HEK293 (cell line): Measurements from ENCODE around the gene SYT6.

Experiments used
- CTCF ChIA-PET: fragments of 350-600 bp; formaldehyde crosslinking; extraction: SDS; loops from one replicate; lab custom pipeline; 2021; ENCODE audit warnings: antibody characterized with exemption; lab: Yijun Ruan, JAX
- POLR2A ChIA-PET: fragments of 300-600 bp; formaldehyde crosslinking; extraction: SDS; loops from one replicate; lab custom pipeline; 2020; ENCODE audit warnings: antibody characterized with exemption, inconsistent platforms; lab: Yijun Ruan, JAX
- H3K27ac ChIP-seq: fragments of 200-500 bp; sonication (Bioruptor generic); 2 replicates; pipeline ENCODE4 v1.5.1; 2014; ENCODE audit warnings: low read depth, low read length, control low read depth, inconsistent platforms; ENCODE audit errors: extremely low read depth
- H3K36me3 ChIP-seq, 2 experiments: fragments of 200-500 bp in 1 of 2; sonication (Bioruptor generic) in 1 of 2; 1 replicate in 1 of 2; 2 replicates in 1 of 2; pipeline ENCODE4 v1.5.1; 2014 to 2017; ENCODE audit warnings: inconsistent platforms in 2 of 2, low read length in 2 of 2; ENCODE audit not compliant: control insufficient read depth in 2 of 2, insufficient read depth in 1 of 2
- H3K4me1 ChIP-seq: fragments of 200-500 bp; sonication (Bioruptor generic); 2 replicates; pipeline ENCODE4 v1.5.1; 2014; ENCODE audit warnings: mild to moderate bottlenecking, low read length, inconsistent platforms; ENCODE audit not compliant: control insufficient read depth, insufficient read depth
- H3K4me3 ChIP-seq: 2 replicates; pipeline ENCODE4 v1.5.1; 2011; ENCODE audit warnings: low read depth, mild to moderate bottlenecking, control low read depth, low read length, moderate library complexity
- H3K9me3 ChIP-seq: fragments of 200-500 bp; sonication (Bioruptor generic); 2 replicates; pipeline ENCODE4 v1.5.1; 2014; ENCODE audit warnings: low read depth, low read length, inconsistent platforms; ENCODE audit not compliant: control insufficient read depth, insufficient read depth
- BCL11A ChIP-seq: fragments of 450-650 bp; formaldehyde crosslinking; IDR thresholded peaks from 2 replicates; pipeline ENCODE4 v1.5.1; 2016; ENCODE audit warnings: low read depth, missing biosample characterization, missing genetic modification characterization
- INSM2 ChIP-seq: fragments of 450-650 bp; formaldehyde crosslinking; IDR thresholded peaks from 2 replicates; pipeline ENCODE4 v1.5.1; 2016; ENCODE audit warnings: missing biosample characterization, missing genetic modification characterization
- KLF8 ChIP-seq: fragments of 450-650 bp; formaldehyde crosslinking; IDR thresholded peaks from 2 replicates; pipeline ENCODE4 v1.5.1; 2016; ENCODE audit warnings: missing biosample characterization, missing genetic modification characterization
- MEIS1 ChIP-seq: sonication (generic); formaldehyde crosslinking; IDR thresholded peaks from 2 replicates; pipeline ENCODE4 v1.8.1; 2022; ENCODE audit warnings: missing genetic modification reagents, mild to moderate bottlenecking, borderline replicate concordance
- OSR2 ChIP-seq: fragments of 450-650 bp; formaldehyde crosslinking; IDR thresholded peaks from 2 replicates; pipeline ENCODE4 v1.5.1; 2016; ENCODE audit warnings: missing biosample characterization, missing genetic modification characterization
- PRDM6 ChIP-seq: fragments of 450-650 bp; formaldehyde crosslinking; IDR thresholded peaks from 2 replicates; pipeline ENCODE4 v1.5.1; 2017; ENCODE audit warnings: missing biosample characterization, missing genetic modification characterization
- TCF7L2 ChIP-seq: IDR thresholded peaks from 2 replicates; pipeline ENCODE4 v1.6.1; 2011; ENCODE audit warnings: low read depth, mild to moderate bottlenecking, inconsistent platforms, low read length, moderate library complexity, borderline replicate concordance
- ZBTB20 ChIP-seq: fragments of 450-650 bp; formaldehyde crosslinking; IDR thresholded peaks from 2 replicates; pipeline ENCODE4 v1.5.1; 2016; ENCODE audit warnings: missing biosample characterization, missing genetic modification characterization
- ZBTB21 ChIP-seq: fragments of 450-650 bp; formaldehyde crosslinking; IDR thresholded peaks from 2 replicates; pipeline ENCODE4 v1.5.1; 2017; ENCODE audit warnings: missing biosample characterization, missing genetic modification characterization
- ZNF138 ChIP-seq: fragments of 450-650 bp; formaldehyde crosslinking; IDR thresholded peaks from 2 replicates; pipeline ENCODE4 v1.5.1; 2016; ENCODE audit warnings: missing biosample characterization, missing genetic modification characterization, borderline replicate concordance
- ZNF155 ChIP-seq: fragments of 450-650 bp; formaldehyde crosslinking; IDR thresholded peaks from 2 replicates; pipeline ENCODE4 v1.5.1; 2016; ENCODE audit warnings: missing biosample characterization, missing genetic modification characterization
- ZNF19 ChIP-seq: fragments of 450-650 bp; formaldehyde crosslinking; IDR thresholded peaks from 2 replicates; pipeline ENCODE4; 2016; ENCODE audit warnings: missing biosample characterization, missing genetic modification characterization, low read depth
- ZNF2 ChIP-seq: fragments of 450-650 bp; formaldehyde crosslinking; IDR thresholded peaks from 2 replicates; pipeline ENCODE4 v1.5.1; 2016; ENCODE audit warnings: missing biosample characterization, missing genetic modification characterization
- ZNF426 ChIP-seq: fragments of 450-650 bp; formaldehyde crosslinking; IDR thresholded peaks from 2 replicates; pipeline ENCODE4 v1.5.1; 2017; ENCODE audit warnings: missing biosample characterization, missing genetic modification characterization, mild to moderate bottlenecking, inconsistent platforms, moderate library complexity
- ZNF473 ChIP-seq: fragments of 450-650 bp; formaldehyde crosslinking; IDR thresholded peaks from 2 replicates; pipeline ENCODE4 v1.5.1; 2017; ENCODE audit warnings: missing biosample characterization, missing genetic modification characterization
- ZNF488 ChIP-seq: fragments of 450-650 bp; formaldehyde crosslinking; IDR thresholded peaks from 2 replicates; pipeline ENCODE4 v1.5.1; 2016; ENCODE audit warnings: missing biosample characterization, missing genetic modification characterization
- ZNF514 ChIP-seq: fragments of 450-650 bp; formaldehyde crosslinking; IDR thresholded peaks from 2 replicates; pipeline ENCODE4 v1.5.1; 2016; ENCODE audit warnings: missing biosample characterization, missing genetic modification characterization
- ZNF623 ChIP-seq: fragments of 450-650 bp; formaldehyde crosslinking; IDR thresholded peaks from 2 replicates; pipeline ENCODE4 v1.5.1; 2016; ENCODE audit warnings: missing biosample characterization, missing genetic modification characterization
- ZNF776 ChIP-seq: fragments of 450-650 bp; formaldehyde crosslinking; IDR thresholded peaks from 2 replicates; pipeline ENCODE4 v1.5.0; 2017; ENCODE audit warnings: missing biosample characterization, missing genetic modification characterization, borderline replicate concordance
- ZNF792 ChIP-seq: fragments of 450-650 bp; formaldehyde crosslinking; IDR thresholded peaks from 2 replicates; pipeline ENCODE4 v1.5.1; 2016; ENCODE audit warnings: missing biosample characterization, missing genetic modification characterization
- TF ChIP-seq, protein P1 (sequence below): fragments of 450-650 bp; formaldehyde crosslinking; IDR thresholded peaks from 2 replicates; pipeline ENCODE4 v1.5.1; 2016; ENCODE audit warnings: missing biosample characterization, missing genetic modification characterization
- TF ChIP-seq, protein P2 (sequence below): fragments of 450-650 bp; formaldehyde crosslinking; IDR thresholded peaks from 2 replicates; pipeline ENCODE4 v1.5.1; 2016; ENCODE audit warnings: missing biosample characterization, missing genetic modification characterization
- TF ChIP-seq, protein P3 (sequence below): fragments of 450-650 bp; formaldehyde crosslinking; IDR thresholded peaks from 2 replicates; pipeline ENCODE4 v1.5.1; 2016; ENCODE audit warnings: missing biosample characterization, missing genetic modification characterization, low read depth

The SYT6 gene

GRCh38 chr1:114139540-114139939 is 14.1 kb downstream of the SYT6 start (continued):
- TF ChIP-seq TCF7L2 (no peak), ZNF488 (tag by site-specific recombination) (no peak), ZNF792 (no peak)

GRCh38 chr1:114137497-114137896 is 16.2 kb downstream of the SYT6 start:
- ChIA-PET CTCF (no interaction called here), POLR2A (no interaction called here)
- Histone ChIP-seq H3K36me3 (peaks cover 0 to 18% of the 10 kb centered on the region in 2 experiments; a peak in 1 of 3 replicates), H3K9me3 (no peaks in the 10 kb centered on the region), H3K27ac (no peak overlapping the region), H3K4me3 (no peak overlapping the region), H3K4me1 (no peaks in the 10 kb centered on the region)
- TF ChIP-seq ZNF19 (tag by site-specific recombination) = no peak
- TF ChIP-seq ZBTB21 (tag by site-specific recombination) = no peak
- no peak for TF ChIP-seq ZNF138 (tag by site-specific recombination)
- no peak for TF ChIP-seq OSR2 (tag by site-specific recombination)
- TF ChIP-seq ZNF623 (tag by site-specific recombination) = no peak
- TF ChIP-seq, protein P1, sequence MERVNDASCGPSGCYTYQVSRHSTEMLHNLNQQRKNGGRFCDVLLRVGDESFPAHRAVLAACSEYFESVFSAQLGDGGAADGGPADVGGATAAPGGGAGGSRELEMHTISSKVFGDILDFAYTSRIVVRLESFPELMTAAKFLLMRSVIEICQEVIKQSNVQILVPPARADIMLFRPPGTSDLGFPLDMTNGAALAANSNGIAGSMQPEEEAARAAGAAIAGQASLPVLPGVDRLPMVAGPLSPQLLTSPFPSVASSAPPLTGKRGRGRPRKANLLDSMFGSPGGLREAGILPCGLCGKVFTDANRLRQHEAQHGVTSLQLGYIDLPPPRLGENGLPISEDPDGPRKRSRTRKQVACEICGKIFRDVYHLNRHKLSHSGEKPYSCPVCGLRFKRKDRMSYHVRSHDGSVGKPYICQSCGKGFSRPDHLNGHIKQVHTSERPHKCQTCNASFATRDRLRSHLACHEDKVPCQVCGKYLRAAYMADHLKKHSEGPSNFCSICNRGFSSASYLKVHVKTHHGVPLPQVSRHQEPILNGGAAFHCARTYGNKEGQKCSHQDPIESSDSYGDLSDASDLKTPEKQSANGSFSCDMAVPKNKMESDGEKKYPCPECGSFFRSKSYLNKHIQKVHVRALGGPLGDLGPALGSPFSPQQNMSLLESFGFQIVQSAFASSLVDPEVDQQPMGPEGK (tag by site-specific recombination) = no peak
- TF ChIP-seq KLF8 (tag by site-specific recombination) = no peak
- no peak for TF ChIP-seq ZNF155 (tag by site-specific recombination)
- TF ChIP-seq, protein P2, sequence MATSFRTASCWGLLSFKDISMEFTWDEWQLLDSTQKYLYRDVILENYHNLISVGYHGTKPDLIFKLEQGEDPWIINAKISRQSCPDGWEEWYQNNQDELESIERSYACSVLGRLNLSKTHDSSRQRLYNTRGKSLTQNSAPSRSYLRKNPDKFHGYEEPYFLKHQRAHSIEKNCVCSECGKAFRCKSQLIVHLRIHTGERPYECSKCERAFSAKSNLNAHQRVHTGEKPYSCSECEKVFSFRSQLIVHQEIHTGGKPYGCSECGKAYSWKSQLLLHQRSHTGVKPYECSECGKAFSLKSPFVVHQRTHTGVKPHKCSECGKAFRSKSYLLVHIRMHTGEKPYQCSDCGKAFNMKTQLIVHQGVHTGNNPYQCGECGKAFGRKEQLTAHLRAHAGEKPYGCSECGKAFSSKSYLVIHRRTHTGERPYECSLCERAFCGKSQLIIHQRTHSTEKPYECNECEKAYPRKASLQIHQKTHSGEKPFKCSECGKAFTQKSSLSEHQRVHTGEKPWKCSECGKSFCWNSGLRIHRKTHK = no peak
- TF ChIP-seq, protein P3, sequence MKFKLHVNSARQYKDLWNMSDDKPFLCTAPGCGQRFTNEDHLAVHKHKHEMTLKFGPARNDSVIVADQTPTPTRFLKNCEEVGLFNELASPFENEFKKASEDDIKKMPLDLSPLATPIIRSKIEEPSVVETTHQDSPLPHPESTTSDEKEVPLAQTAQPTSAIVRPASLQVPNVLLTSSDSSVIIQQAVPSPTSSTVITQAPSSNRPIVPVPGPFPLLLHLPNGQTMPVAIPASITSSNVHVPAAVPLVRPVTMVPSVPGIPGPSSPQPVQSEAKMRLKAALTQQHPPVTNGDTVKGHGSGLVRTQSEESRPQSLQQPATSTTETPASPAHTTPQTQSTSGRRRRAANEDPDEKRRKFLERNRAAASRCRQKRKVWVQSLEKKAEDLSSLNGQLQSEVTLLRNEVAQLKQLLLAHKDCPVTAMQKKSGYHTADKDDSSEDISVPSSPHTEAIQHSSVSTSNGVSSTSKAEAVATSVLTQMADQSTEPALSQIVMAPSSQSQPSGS = no peak
- TF ChIP-seq ZNF473 (tag by site-specific recombination) = no peak

- H3K36me3 ChIP-seq = peaks cover 0 to 18% of the 10 kb centered on the region in 2 experiments; a peak in 1 of 3 replicates
- CTCF ChIA-PET = no interaction called here
- POLR2A ChIA-PET = no interaction called here
- no peak overlapping the region for H3K4me3 ChIP-seq
- H3K27ac ChIP-seq = no peak overlapping the region
- TF ChIP-seq ZNF514 (no peak), MEIS1 (CRISPR knock-in tag) (no peak), INSM2 (tag by site-specific recombination) (no peak), BCL11A (tag by site-specific recombination) (no peak), PRDM6 (tag by site-specific recombination) (no peak), ZBTB20 (tag by site-specific recombination) (no peak), ZNF2 (tag by site-specific recombination) (no peak), ZNF426 (no peak), ZNF776 (tag by site-specific recombination) (no peak)
- H3K9me3 ChIP-seq = no peaks in the 10 kb centered on the region
- no peaks in the 10 kb centered on the region for H3K4me1 ChIP-seq
Observed at GRCh38 chr1:114135786-114136185, 17.9 kb downstream of the SYT6 start.
